H9 (cell line): ENCODE results near the gene YWHAQ. TPM values are rescaled to one million over a fixed set of nuclear protein-coding genes. Genes with fewer than 3 reads are reported as not detected.

Experiments
- DNase-seq: peaks from one replicate; pipeline ENCODE4 v3.0.0-alpha.2; 2017
- H2AFZ ChIP-seq: one replicate; pipeline ENCODE4 v1.6.1; 2013; ENCODE audit warnings: mild to moderate bottlenecking, low read length, control low read depth, moderate library complexity
- H2AK5ac ChIP-seq: 2 replicates; pipeline ENCODE4 v1.6.1; 2013; ENCODE audit warnings: low read length, control low read depth, mixed read lengths; ENCODE audit not compliant: insufficient read length
- H2BK120ac ChIP-seq: one replicate; pipeline ENCODE4 v1.6.1; 2013; ENCODE audit warnings: low read depth, mild to moderate bottlenecking, low read length, control low read depth, inconsistent platforms; ENCODE audit not compliant: poor library complexity, severe bottlenecking
- H2BK12ac ChIP-seq: 2 replicates; pipeline ENCODE4 v1.6.1; 2013; ENCODE audit warnings: low read length, control low read depth, mixed read lengths, low read depth; ENCODE audit not compliant: insufficient read length
- H2BK15ac ChIP-seq: 2 replicates; pipeline ENCODE4 v1.6.1; 2013; ENCODE audit warnings: low read depth, low read length, control low read depth
- H2BK20ac ChIP-seq: one replicate; pipeline ENCODE4 v1.6.1; 2013; ENCODE audit warnings: low read depth, mild to moderate bottlenecking, low read length, control low read depth, inconsistent platforms; ENCODE audit not compliant: poor library complexity, severe bottlenecking
- H2BK5ac ChIP-seq: 2 replicates; pipeline ENCODE4 v1.6.1; 2013; ENCODE audit warnings: low read length, control low read depth, mixed read lengths; ENCODE audit not compliant: insufficient read length
- H3K14ac ChIP-seq: 2 replicates; pipeline ENCODE4 v1.6.1; 2013; ENCODE audit warnings: low read length, control low read depth; ENCODE audit not compliant: insufficient read depth
- H3K18ac ChIP-seq: 2 replicates; pipeline ENCODE4 v1.6.1; 2013; ENCODE audit warnings: low read depth, mild to moderate bottlenecking, mixed read lengths, low read length, control low read depth; ENCODE audit not compliant: insufficient read length
- H3K23ac ChIP-seq: 2 replicates; pipeline ENCODE4 v1.6.1; 2013; ENCODE audit warnings: low read length, control low read depth, mixed read lengths, low read depth; ENCODE audit not compliant: insufficient read length
- H3K23me2 ChIP-seq: 2 replicates; pipeline ENCODE4 v1.6.1; 2013; ENCODE audit warnings: low read depth, mild to moderate bottlenecking, mixed read lengths, low read length, control low read depth; ENCODE audit not compliant: insufficient read length, poor library complexity, severe bottlenecking
- H3K27ac ChIP-seq: 2 replicates; pipeline ENCODE4 v1.5.1; 2013; ENCODE audit warnings: low read length, control low read depth, mixed read lengths, low read depth; ENCODE audit not compliant: insufficient read length
- H3K27me3 ChIP-seq: 2 replicates; pipeline ENCODE4 v1.6.1; 2013; ENCODE audit warnings: low read length, control low read depth, inconsistent platforms; ENCODE audit not compliant: insufficient read depth
- H3K4ac ChIP-seq: 2 replicates; pipeline ENCODE4 v1.6.1; 2013; ENCODE audit warnings: low read depth, mild to moderate bottlenecking, control low read depth, inconsistent platforms, low read length, moderate library complexity
- H3K4me1 ChIP-seq: 2 replicates; pipeline ENCODE4 v1.6.1; 2013; ENCODE audit warnings: low read length, control low read depth, inconsistent platforms; ENCODE audit not compliant: insufficient read depth
- H3K4me2 ChIP-seq: 2 replicates; pipeline ENCODE4 v1.6.1; 2013; ENCODE audit warnings: low read length, control low read depth, mixed read lengths; ENCODE audit not compliant: insufficient read length, insufficient read depth
- H3K56ac ChIP-seq: 2 replicates; pipeline ENCODE4 v1.6.1; 2013; ENCODE audit warnings: low read depth, mild to moderate bottlenecking, mixed read lengths, low read length, control low read depth; ENCODE audit not compliant: insufficient read length
- H3K79me1 ChIP-seq: 2 replicates; pipeline ENCODE4 v1.6.1; 2013; ENCODE audit warnings: low read depth, mild to moderate bottlenecking, moderate library complexity, low read length, control low read depth, inconsistent platforms; ENCODE audit not compliant: insufficient read depth, poor library complexity, severe bottlenecking
- H3K79me2 ChIP-seq: 2 replicates; pipeline ENCODE4 v1.6.1; 2013; ENCODE audit warnings: low read length, control low read depth, inconsistent platforms; ENCODE audit not compliant: insufficient read depth
- H3K9ac ChIP-seq: 2 replicates; pipeline ENCODE4 v1.6.1; 2013; ENCODE audit warnings: low read length, control low read depth, mixed read lengths; ENCODE audit not compliant: insufficient read length; ENCODE audit errors: extremely low read depth
- H3K9me3 ChIP-seq: one replicate; pipeline ENCODE4 v1.6.1; 2013; ENCODE audit warnings: low read depth, low read length, inconsistent platforms; ENCODE audit not compliant: control insufficient read depth
- H3T11ph ChIP-seq: one replicate; pipeline ENCODE4 v1.6.1; 2013; ENCODE audit warnings: mild to moderate bottlenecking, low read length, control low read depth, inconsistent platforms
- H4K20me1 ChIP-seq: one replicate; pipeline ENCODE4 v1.6.1; 2013; ENCODE audit not compliant: control insufficient read depth, insufficient read length, insufficient read depth
- H4K5ac ChIP-seq: 2 replicates; pipeline ENCODE4 v1.6.1; 2013; ENCODE audit warnings: low read depth, mild to moderate bottlenecking, mixed read lengths, low read length, control low read depth; ENCODE audit not compliant: insufficient read length
- H4K8ac ChIP-seq: replicated peaks from 2 replicates; pipeline ENCODE4 v1.6.1; 2013; ENCODE audit warnings: low read length, control low read depth, mixed read lengths, low read depth; ENCODE audit not compliant: insufficient read length
- H4K91ac ChIP-seq: 2 replicates; pipeline ENCODE4 v1.6.1; 2013; ENCODE audit warnings: low read depth, mild to moderate bottlenecking, moderate library complexity, mixed read lengths, low read length, control low read depth; ENCODE audit not compliant: insufficient read length
- H3K27ac Mint-ChIP-seq, 3 experiments: 2 replicates in 2 of 3; 3 replicates in 1 of 3; pipeline ENCODE4 v1.8.0; 2020 to 2021; ENCODE audit warnings: mixed read lengths in 3 of 3, mild to moderate bottlenecking in 1 of 3, moderate library complexity in 1 of 3
- H3K27me3 Mint-ChIP-seq: 2 replicates; pipeline ENCODE4 v1.8.0; 2021; ENCODE audit warnings: low read depth, mild to moderate bottlenecking, moderate library complexity, mixed read lengths
- H3K36me3 Mint-ChIP-seq, 3 experiments: 2 replicates in 2 of 3; 3 replicates in 1 of 3; pipeline ENCODE4 v1.8.0; 2020 to 2021; ENCODE audit warnings: low read depth in 3 of 3, mixed read lengths in 3 of 3; ENCODE audit not compliant: insufficient read depth in 1 of 3
- H3K4me1 Mint-ChIP-seq, 2 experiments: 2 replicates each; pipeline ENCODE4 v1.8.0; 2020; ENCODE audit warnings: mixed read lengths in 2 of 2
- H3K4me3 Mint-ChIP-seq, 2 experiments: 2 replicates in 1 of 2; 3 replicates in 1 of 2; pipeline ENCODE4 v1.8.0; 2020 to 2021; ENCODE audit warnings: mild to moderate bottlenecking in 2 of 2, mixed read lengths in 2 of 2, moderate library complexity in 1 of 2
- H3K9me3 Mint-ChIP-seq, 2 experiments: 2 replicates in 1 of 2; 3 replicates in 1 of 2; pipeline ENCODE4 v1.8.0; 2020; ENCODE audit warnings: mild to moderate bottlenecking in 2 of 2, mixed read lengths in 2 of 2, moderate library complexity in 1 of 2
- CTCF ChIP-seq: fragments of 200-600 bp; sonication (generic); conservative IDR thresholded peaks from 3 replicates; pipeline ENCODE4 v1.8.0; 2021; ENCODE audit warnings: antibody characterized with exemption, mild to moderate bottlenecking
- WGBS: extraction: QIAGEN DNeasy Blood & Tissue Kit; methylation state at CpG from one replicate; pipeline ENCODE4 v1.1.7; 2013; ENCODE audit warnings: missing lambda C conversion rate, low lambda C conversion rate, mixed read lengths; ENCODE audit not compliant: insufficient read length; ENCODE audit errors: extremely low coverage; 5-methylcytosine and 5-hydroxymethylcytosine counted together
- total RNA-seq: library from RNA; stranded (reverse); gene quantifications from 2 replicates; pipeline ENCODE4 v1.2.1, GENCODE V29; 2021

YWHAQ gene
- total RNA-seq, 1 experiment from 2014 or later = 374 TPM

GRCh38 chr2:9653485-9654271 lies 22.9 kb upstream of the YWHAQ start:
- H3K18ac ChIP-seq = no peak overlapping the region
- H2AFZ ChIP-seq = no peak overlapping the region
- no peak for DNase-seq
- WGBS = no CpG with 5 or more reads among the region's 10 CpGs
- H4K20me1 ChIP-seq = no peaks in the 10 kb centered on the region
- Mint-ChIP-seq H3K9me3 (peaks cover 0 to 2% of the 10 kb centered on the region in 2 experiments; a peak in 2 of 5 replicates), H3K27ac (no peak overlapping the region), H3K4me3 (no peak overlapping the region), H3K4me1 (peaks cover 32 to 37% of the 10 kb centered on the region in 2 experiments), H3K36me3 (no peaks in the 10 kb centered on the region; a peak in 1 of 7 replicates), H3K27me3 (peaks cover 12% of the 10 kb centered on the region)
- H2BK15ac ChIP-seq = no peak overlapping the region
- no peak overlapping the region for H4K91ac ChIP-seq
- H4K8ac ChIP-seq = no peak overlapping the region
- H2BK12ac ChIP-seq = no peak overlapping the region
- no peak overlapping the region for H4K5ac ChIP-seq
- H3K23ac ChIP-seq = no peak overlapping the region
- no peaks in the 10 kb centered on the region for H3K23me2 ChIP-seq
- H3T11ph ChIP-seq = no peak overlapping the region
- H3K4me1 ChIP-seq = no peaks in the 10 kb centered on the region
- no peak overlapping the region for H3K14ac ChIP-seq
- H2BK120ac ChIP-seq = no peak overlapping the region
- H3K9me3 ChIP-seq = no peaks in the 10 kb centered on the region
- H2BK5ac ChIP-seq = no peak overlapping the region
- no peak overlapping the region for H2AK5ac ChIP-seq
- H3K27me3 ChIP-seq = no peaks in the 10 kb centered on the region
- H3K79me1 ChIP-seq = no peaks in the 10 kb centered on the region
- TF ChIP-seq CTCF = no peak
- H3K27ac ChIP-seq = no peak overlapping the region
- no peak overlapping the region for H3K4me2 ChIP-seq
- H3K56ac ChIP-seq = no peak overlapping the region
- no peak overlapping the region for H3K9ac ChIP-seq
- no peak overlapping the region for H3K4ac ChIP-seq
- no peak overlapping the region for H2BK20ac ChIP-seq
- no peaks in the 10 kb centered on the region for H3K79me2 ChIP-seq
